Measurements from ENCODE around the gene MARCHF3. TPM values are rescaled to one million over a fixed set of nuclear protein-coding genes. Genes with fewer than 3 reads are reported as not detected.
"Not testable (repeated sequence)": the region's sequence is repeated elsewhere in the genome, so short reads cannot be mapped to it uniquely, and the experiment has no call there.

MARCHF3 gene
- polyA plus RNA-seq, 1 donor from 2014 or later, result 3.9 TPM

DNA sequence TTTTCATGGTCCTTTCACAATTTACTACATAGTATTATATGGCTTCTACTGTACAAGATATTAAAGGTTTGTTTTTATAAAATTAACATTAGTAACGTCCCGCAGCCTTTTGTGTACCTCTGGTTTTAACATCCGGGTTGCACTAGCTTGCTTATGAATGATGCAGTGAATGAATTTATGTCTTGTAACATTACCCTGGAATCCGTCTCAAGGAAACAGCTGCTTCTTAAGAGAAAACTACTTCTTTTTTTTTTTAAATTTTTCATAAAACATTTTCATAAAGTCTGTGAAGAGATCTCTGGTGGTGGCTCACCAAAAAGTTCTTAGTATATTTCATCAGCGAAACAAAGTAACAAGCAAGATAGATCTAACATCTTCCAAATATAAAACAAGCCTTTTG lies 23.6 kb downstream of the MARCHF3 start:
- TF ChIP-seq EZH2 (IDR thresholded peaks at IDR 0.05; ENCODE audit: borderline replicate concordance, insufficient read depth, low read length, poor library complexity, severe bottlenecking) (no peak), EP300 (conservative IDR thresholded peaks at IDR 0.05; ENCODE audit: poor library complexity, severe bottlenecking) (no peak), RAD21 (conservative IDR thresholded peaks at IDR 0.05) (no peak), POLR2AphosphoS5 (IDR thresholded peaks at IDR 0.05) (no peak), TAF1 (IDR thresholded peaks at IDR 0.05; ENCODE audit: low read depth) (no peak), MXI1 (conservative IDR thresholded peaks at IDR 0.05; ENCODE audit: poor library complexity, severe bottlenecking) (no peak), SMC3 (conservative IDR thresholded peaks at IDR 0.05; ENCODE audit: poor library complexity) (no peak)
- TF ChIP-seq, protein P1, sequence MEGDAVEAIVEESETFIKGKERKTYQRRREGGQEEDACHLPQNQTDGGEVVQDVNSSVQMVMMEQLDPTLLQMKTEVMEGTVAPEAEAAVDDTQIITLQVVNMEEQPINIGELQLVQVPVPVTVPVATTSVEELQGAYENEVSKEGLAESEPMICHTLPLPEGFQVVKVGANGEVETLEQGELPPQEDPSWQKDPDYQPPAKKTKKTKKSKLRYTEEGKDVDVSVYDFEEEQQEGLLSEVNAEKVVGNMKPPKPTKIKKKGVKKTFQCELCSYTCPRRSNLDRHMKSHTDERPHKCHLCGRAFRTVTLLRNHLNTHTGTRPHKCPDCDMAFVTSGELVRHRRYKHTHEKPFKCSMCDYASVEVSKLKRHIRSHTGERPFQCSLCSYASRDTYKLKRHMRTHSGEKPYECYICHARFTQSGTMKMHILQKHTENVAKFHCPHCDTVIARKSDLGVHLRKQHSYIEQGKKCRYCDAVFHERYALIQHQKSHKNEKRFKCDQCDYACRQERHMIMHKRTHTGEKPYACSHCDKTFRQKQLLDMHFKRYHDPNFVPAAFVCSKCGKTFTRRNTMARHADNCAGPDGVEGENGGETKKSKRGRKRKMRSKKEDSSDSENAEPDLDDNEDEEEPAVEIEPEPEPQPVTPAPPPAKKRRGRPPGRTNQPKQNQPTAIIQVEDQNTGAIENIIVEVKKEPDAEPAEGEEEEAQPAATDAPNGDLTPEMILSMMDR (IDR thresholded peaks at IDR 0.05; ENCODE audit: poor library complexity, severe bottlenecking), result no peak
- TF ChIP-seq, protein P2, sequence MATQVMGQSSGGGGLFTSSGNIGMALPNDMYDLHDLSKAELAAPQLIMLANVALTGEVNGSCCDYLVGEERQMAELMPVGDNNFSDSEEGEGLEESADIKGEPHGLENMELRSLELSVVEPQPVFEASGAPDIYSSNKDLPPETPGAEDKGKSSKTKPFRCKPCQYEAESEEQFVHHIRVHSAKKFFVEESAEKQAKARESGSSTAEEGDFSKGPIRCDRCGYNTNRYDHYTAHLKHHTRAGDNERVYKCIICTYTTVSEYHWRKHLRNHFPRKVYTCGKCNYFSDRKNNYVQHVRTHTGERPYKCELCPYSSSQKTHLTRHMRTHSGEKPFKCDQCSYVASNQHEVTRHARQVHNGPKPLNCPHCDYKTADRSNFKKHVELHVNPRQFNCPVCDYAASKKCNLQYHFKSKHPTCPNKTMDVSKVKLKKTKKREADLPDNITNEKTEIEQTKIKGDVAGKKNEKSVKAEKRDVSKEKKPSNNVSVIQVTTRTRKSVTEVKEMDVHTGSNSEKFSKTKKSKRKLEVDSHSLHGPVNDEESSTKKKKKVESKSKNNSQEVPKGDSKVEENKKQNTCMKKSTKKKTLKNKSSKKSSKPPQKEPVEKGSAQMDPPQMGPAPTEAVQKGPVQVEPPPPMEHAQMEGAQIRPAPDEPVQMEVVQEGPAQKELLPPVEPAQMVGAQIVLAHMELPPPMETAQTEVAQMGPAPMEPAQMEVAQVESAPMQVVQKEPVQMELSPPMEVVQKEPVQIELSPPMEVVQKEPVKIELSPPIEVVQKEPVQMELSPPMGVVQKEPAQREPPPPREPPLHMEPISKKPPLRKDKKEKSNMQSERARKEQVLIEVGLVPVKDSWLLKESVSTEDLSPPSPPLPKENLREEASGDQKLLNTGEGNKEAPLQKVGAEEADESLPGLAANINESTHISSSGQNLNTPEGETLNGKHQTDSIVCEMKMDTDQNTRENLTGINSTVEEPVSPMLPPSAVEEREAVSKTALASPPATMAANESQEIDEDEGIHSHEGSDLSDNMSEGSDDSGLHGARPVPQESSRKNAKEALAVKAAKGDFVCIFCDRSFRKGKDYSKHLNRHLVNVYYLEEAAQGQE (IDR thresholded peaks at IDR 0.05; ENCODE audit: borderline replicate concordance), result no peak
- Histone ChIP-seq H3K4me2 (ENCODE audit: low read length) (no peak overlapping the region), H3K79me2 (replicated peaks; ENCODE audit: insufficient read depth, low read length) (no peaks in the 10 kb centered on the region), H3F3A (ENCODE audit: insufficient read depth, low read length, poor library complexity, severe bottlenecking) (no peaks in the 10 kb centered on the region), H3K4me3 (ENCODE audit: low read length) (no peak overlapping the region), H3K27ac (ENCODE audit: low read length) (no peak overlapping the region), H3K36me3 (ENCODE audit: insufficient read depth, low read length) (no peaks in the 10 kb centered on the region), H3K9me2 (ENCODE audit: insufficient read depth, low read length) (no peaks in the 10 kb centered on the region), H3K9me3 (ENCODE audit: low read length) (no peaks in the 10 kb centered on the region), H4K20me1 (ENCODE audit: insufficient read depth) (no peaks in the 10 kb centered on the region), H3K27me3 (ENCODE audit: insufficient read depth, low read depth, low read length) (no peaks in the 10 kb centered on the region), H2AFZ (ENCODE audit: low read depth, low read length) (no peak overlapping the region), H3K9ac (ENCODE audit: low read length) (no peak overlapping the region)

DNA sequence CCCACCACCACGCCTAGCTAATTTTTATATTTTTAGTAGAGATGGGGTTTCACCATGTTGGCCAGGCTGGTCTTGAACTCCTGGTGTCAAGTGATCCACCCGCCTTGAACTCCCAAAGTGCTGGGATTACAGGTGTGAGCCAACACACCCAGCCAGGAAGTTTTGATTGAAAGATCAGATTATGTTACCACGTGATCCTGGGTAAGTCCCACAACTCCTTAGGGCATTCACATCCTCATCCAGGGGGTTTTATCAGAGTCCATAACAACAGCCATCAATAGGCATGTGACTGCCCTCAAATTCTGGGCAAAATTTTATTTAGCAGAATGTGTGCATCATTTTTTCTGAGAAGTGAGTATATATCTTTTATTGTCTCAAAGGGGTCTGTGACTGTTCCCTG lies 25.1 kb downstream of the MARCHF3 start:
- not testable (repeated sequence) for H2AFZ ChIP-seq (ENCODE audit: low read depth, low read length); H3K9me3 ChIP-seq (ENCODE audit: low read length); H3K4me3 ChIP-seq (ENCODE audit: low read length); H4K20me1 ChIP-seq (ENCODE audit: insufficient read depth); H3F3A ChIP-seq (ENCODE audit: insufficient read depth, low read length, poor library complexity, severe bottlenecking); H3K4me2 ChIP-seq (ENCODE audit: low read length); H3K27ac ChIP-seq (ENCODE audit: low read length); H3K27me3 ChIP-seq (ENCODE audit: insufficient read depth, low read depth, low read length); H3K9ac ChIP-seq (ENCODE audit: low read length); H3K79me2 ChIP-seq (replicated peaks; ENCODE audit: insufficient read depth, low read length); H3K9me2 ChIP-seq (ENCODE audit: insufficient read depth, low read length); H3K36me3 ChIP-seq (ENCODE audit: insufficient read depth, low read length)

DNA sequence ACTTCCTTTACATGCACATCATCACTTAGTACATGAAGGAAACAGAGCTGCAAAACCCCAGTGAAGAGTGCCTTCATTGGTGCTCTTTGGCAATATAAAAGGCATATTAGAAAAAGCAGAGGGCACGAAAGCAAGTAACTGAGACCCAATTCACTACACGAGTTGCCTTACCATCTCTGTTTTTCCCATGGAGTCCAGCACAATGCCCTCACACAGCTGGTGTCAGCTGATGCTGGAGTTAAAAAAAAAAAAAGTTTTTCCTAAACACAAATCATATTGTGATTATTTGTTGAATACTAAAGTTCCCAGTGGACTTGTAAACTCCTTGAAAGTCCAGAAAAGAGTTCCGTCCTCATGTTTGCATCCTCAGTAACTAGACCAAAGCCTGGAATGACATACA lies 25.6 kb downstream of the MARCHF3 start:
- Histone ChIP-seq H3K9me3 (ENCODE audit: low read length) (no peaks in the 10 kb centered on the region), H2AFZ (ENCODE audit: low read depth, low read length) (no peak overlapping the region), H4K20me1 (ENCODE audit: insufficient read depth) (no peaks in the 10 kb centered on the region), H3K27ac (ENCODE audit: low read length) (no peak overlapping the region), H3K4me2 (ENCODE audit: low read length) (no peak overlapping the region), H3K9me2 (ENCODE audit: insufficient read depth, low read length) (no peaks in the 10 kb centered on the region), H3K36me3 (ENCODE audit: insufficient read depth, low read length) (no peaks in the 10 kb centered on the region), H3F3A (ENCODE audit: insufficient read depth, low read length, poor library complexity, severe bottlenecking) (no peaks in the 10 kb centered on the region), H3K79me2 (replicated peaks; ENCODE audit: insufficient read depth, low read length) (no peaks in the 10 kb centered on the region), H3K4me3 (ENCODE audit: low read length) (no peak overlapping the region), H3K9ac (ENCODE audit: low read length) (no peak overlapping the region), H3K27me3 (ENCODE audit: insufficient read depth, low read depth, low read length) (no peaks in the 10 kb centered on the region)
- TF ChIP-seq EP300 (conservative IDR thresholded peaks at IDR 0.05; ENCODE audit: poor library complexity, severe bottlenecking), result no peak
- TF ChIP-seq, protein P1 (IDR thresholded peaks at IDR 0.05; ENCODE audit: poor library complexity, severe bottlenecking), result no peak
- no peak for TF ChIP-seq RAD21 (conservative IDR thresholded peaks at IDR 0.05)
- TF ChIP-seq, protein P2 (IDR thresholded peaks at IDR 0.05; ENCODE audit: borderline replicate concordance), result no peak
- no peak for TF ChIP-seq SMC3 (conservative IDR thresholded peaks at IDR 0.05; ENCODE audit: poor library complexity)
- TF ChIP-seq EZH2 (IDR thresholded peaks at IDR 0.05; ENCODE audit: borderline replicate concordance, insufficient read depth, low read length, poor library complexity, severe bottlenecking), result no peak
- no peak for TF ChIP-seq MXI1 (conservative IDR thresholded peaks at IDR 0.05; ENCODE audit: poor library complexity, severe bottlenecking)
- TF ChIP-seq TAF1 (IDR thresholded peaks at IDR 0.05; ENCODE audit: low read depth), result no peak
- TF ChIP-seq POLR2AphosphoS5 (IDR thresholded peaks at IDR 0.05), result no peak

All from neural cell (in vitro differentiated cells).